Heart left ventricle (tissue), 13 donors: ENCODE results near the gene CA4.

ENCODE experiments used
- POLR2A ChIP-seq, 2 donors: fragments of 450-650 bp; IDR thresholded peaks; one replicate each; pipeline ENCODE4 v1.6.1; 2017; ENCODE audit warnings: antibody characterized with exemption in 2 of 2, mild to moderate bottlenecking in 2 of 2, moderate library complexity in 2 of 2
- TF ChIP-seq, protein P1 (sequence below), 12 donors: fragments of 200-600 bp; sonication (generic) in 4 of 12; IDR thresholded peaks; one replicate each; pipeline versions ENCODE4 v1.5.0 to v1.8.0; 2018 to 2022; ENCODE audit warnings: antibody characterized with exemption in 12 of 12, mild to moderate bottlenecking in 5 of 12
- donor health status: ischemic (EF 13 %, LVEDD 7.1; RV severe dilation, severe dysfunction).
- donor health status: DM: no; HTN: yes; CAD: no.
- donor health status: DM: no; HTN: no; CAD: no.
- donor health status: ischemic (EF 25% LVEDD 6.9; RV normal size, moderate dysfunction).
- donor health status: ischemic (EF 25% LVEDD 5.7; RV mildly dilated, moderate dysfunction).
- donor health status: ischemic (EF 35%, LVEDD 5.7; RV mildly dilated, moderate dysfunction).
- donor health status: nonischemic (EF 11% LVEDD 7.7; RV severe dilation, severe dysfunction).
- donor health status: DM: yes; HTN: yes; CAD: no.
- donor health status: PGD.
- donor health status: ischemic (EF 29% LVEDD 5.4; RV normal size, mild dysfunction).
- donor health status: nonischemic (EF 23%, LVEDD 6.1; RV moderate dilation, normal function).

DNA sequence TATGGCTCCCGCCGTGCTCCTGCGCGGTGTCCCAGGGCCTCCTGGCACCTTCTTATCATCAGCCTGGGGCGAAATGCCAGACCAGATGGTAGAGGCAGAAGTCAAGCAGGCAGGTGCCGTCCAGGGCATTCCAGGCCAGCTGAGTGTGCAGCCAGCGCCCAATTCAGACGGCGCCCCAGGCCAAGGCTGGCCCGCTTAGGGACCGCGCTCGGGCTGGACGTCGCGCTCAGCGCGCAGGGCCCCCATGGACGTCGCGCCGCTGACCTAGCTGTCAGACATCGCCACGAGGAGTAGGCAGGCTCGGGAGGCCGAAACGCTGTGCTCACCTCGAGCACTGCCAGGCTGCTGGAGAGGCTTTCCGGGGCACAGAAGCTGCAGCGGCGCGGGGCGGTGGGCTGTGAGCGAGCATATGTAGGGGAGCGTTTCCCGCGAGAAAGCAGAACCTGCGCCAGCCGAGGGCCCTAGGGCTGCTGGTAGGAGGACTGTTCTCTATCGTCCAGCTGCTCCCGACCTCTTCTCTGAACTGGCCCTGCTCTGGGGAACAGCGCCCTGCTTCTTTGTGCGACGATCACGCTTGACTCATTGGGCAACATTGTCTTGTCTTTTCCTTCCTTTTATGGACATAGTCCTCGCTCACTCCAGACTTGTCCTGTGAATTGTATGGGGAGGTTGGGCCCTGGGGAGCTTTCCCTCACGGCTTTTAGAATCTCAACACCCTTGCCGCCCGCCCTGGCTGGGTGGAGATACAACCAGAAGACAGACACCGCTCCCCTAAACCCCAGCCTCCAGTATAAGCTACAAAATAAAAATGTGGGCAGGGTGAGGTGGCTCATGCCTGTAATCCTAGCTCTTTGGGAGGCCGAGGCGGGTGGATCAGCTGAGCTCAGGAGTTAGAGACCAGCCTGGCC, 8.4 kb upstream of the CA4 start:
- TF ChIP-seq, protein P1, sequence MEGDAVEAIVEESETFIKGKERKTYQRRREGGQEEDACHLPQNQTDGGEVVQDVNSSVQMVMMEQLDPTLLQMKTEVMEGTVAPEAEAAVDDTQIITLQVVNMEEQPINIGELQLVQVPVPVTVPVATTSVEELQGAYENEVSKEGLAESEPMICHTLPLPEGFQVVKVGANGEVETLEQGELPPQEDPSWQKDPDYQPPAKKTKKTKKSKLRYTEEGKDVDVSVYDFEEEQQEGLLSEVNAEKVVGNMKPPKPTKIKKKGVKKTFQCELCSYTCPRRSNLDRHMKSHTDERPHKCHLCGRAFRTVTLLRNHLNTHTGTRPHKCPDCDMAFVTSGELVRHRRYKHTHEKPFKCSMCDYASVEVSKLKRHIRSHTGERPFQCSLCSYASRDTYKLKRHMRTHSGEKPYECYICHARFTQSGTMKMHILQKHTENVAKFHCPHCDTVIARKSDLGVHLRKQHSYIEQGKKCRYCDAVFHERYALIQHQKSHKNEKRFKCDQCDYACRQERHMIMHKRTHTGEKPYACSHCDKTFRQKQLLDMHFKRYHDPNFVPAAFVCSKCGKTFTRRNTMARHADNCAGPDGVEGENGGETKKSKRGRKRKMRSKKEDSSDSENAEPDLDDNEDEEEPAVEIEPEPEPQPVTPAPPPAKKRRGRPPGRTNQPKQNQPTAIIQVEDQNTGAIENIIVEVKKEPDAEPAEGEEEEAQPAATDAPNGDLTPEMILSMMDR (IDR thresholded peaks at IDR 0.05), result no peak
- TF ChIP-seq POLR2A (IDR thresholded peaks at IDR 0.05), result no peak
